ENCODE data around the gene SIPA1L3. TPM values are rescaled to one million over a fixed set of nuclear protein-coding genes. Genes with fewer than 3 reads are reported as not detected.

The SIPA1L3 gene
- total RNA-seq, 1 donor from 2014 or later, result 26.9 TPM

DNA sequence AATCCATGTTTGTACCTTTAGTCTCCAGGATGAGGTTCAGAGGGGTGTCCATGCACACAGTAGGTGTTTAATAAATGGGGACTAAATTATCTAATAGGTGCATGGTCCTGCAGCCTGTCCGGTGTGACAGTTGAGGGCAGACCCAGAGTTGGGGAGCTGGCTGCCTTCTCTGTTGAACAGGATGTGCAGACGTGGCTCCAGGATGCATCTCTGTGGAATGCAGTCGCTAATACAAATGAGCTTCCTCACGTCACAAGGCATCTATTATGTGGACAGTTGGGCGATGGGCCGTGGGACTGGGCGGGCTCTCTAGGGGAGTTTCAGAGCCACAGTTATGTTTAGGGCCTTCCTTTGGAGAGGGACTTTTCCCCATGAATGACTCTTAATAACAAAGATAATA is 71.0 kb downstream of the SIPA1L3 start:
- peaks cover 9% of the 10 kb centered on the region for H3K36me3 Mint-ChIP-seq (ENCODE audit: low read depth, unreplicated experiment)
- Histone ChIP-seq H3K27me3 (ENCODE audit: insufficient read depth, low read length) (no peaks in the 10 kb centered on the region), H3K9me3 (ENCODE audit: insufficient read depth, low read depth, low read length) (no peaks in the 10 kb centered on the region), H3K4me1 (ENCODE audit: insufficient read depth, low read length) (peaks cover 16% of the 10 kb centered on the region), H2AFZ (ENCODE audit: low read depth, low read length) (no peak overlapping the region), H3K9ac (ENCODE audit: low read length) (peak overlapping the region; percentile 73), H3K27ac (ENCODE audit: low read depth, low read length) (peak overlapping the region; percentile 95), H4K20me1 (ENCODE audit: insufficient read depth, low read length) (no peaks in the 10 kb centered on the region), H3K4me2 (ENCODE audit: low read length) (peak overlapping the region; percentile 48), H3K79me2 (ENCODE audit: insufficient read depth, low read length) (peaks cover 89% of the 10 kb centered on the region), H3K4me3 (ENCODE audit: insufficient read depth, low read depth, low read length) (no peak overlapping the region), H3K36me3 (ENCODE audit: insufficient read depth, low read length) (no peaks in the 10 kb centered on the region)
- H3K4me3 Mint-ChIP-seq (ENCODE audit: unreplicated experiment), result no peak overlapping the region
- DNase-seq (ENCODE audit: low read depth) (peak; percentile 98), FAIRE-seq (no peak)
- TF ChIP-seq EZH2 (IDR thresholded peaks at IDR 0.05; ENCODE audit: insufficient read depth, low read length), result no peak
- TF ChIP-seq, protein P1, sequence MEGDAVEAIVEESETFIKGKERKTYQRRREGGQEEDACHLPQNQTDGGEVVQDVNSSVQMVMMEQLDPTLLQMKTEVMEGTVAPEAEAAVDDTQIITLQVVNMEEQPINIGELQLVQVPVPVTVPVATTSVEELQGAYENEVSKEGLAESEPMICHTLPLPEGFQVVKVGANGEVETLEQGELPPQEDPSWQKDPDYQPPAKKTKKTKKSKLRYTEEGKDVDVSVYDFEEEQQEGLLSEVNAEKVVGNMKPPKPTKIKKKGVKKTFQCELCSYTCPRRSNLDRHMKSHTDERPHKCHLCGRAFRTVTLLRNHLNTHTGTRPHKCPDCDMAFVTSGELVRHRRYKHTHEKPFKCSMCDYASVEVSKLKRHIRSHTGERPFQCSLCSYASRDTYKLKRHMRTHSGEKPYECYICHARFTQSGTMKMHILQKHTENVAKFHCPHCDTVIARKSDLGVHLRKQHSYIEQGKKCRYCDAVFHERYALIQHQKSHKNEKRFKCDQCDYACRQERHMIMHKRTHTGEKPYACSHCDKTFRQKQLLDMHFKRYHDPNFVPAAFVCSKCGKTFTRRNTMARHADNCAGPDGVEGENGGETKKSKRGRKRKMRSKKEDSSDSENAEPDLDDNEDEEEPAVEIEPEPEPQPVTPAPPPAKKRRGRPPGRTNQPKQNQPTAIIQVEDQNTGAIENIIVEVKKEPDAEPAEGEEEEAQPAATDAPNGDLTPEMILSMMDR (IDR thresholded peaks at IDR 0.05; ENCODE audit: insufficient read depth, low read depth, low read length), result no peak
- peaks cover 2% of the 10 kb centered on the region for H3K9me3 Mint-ChIP-seq (ENCODE audit: unreplicated experiment)
- H3K4me1 Mint-ChIP-seq (ENCODE audit: low read depth, unreplicated experiment), result peaks cover 27% of the 10 kb centered on the region
- H3K27ac Mint-ChIP-seq (ENCODE audit: unreplicated experiment), result peak overlapping the region; percentile 79
- no peaks in the 10 kb centered on the region for H3K27me3 Mint-ChIP-seq (ENCODE audit: low read depth, unreplicated experiment)

DNA sequence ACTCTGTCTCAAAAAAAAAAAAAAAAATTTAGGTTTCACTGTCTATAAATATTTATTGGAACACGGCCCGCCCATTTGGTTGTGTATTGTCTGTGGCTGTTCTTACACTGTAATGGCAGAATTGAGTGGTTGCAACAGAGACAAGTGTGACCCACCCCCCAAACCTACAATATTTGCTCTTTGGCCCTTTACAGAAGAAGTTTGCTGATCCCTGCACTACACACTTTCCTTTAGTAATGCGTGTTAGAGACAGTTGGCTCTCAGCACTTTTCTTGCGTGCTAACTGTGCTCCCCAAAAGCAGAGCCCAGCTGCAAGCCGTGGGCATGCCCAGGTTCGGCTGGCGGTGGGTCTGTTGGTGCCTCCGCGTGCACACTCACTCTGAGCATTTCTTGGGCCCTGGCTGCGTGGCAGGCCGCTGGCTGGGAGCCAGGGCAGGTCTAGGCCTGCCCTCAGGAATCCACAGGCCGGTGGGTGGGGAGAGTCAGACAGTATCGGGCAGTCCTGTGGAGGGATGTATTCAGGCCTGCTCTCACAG is 72.6 kb downstream of the SIPA1L3 start:
- DNase-seq (ENCODE audit: low read depth) (peak; percentile 59), FAIRE-seq (no peak)
- Histone ChIP-seq H3K27ac (ENCODE audit: low read depth, low read length) (peak overlapping the region; percentile 40), H3K27me3 (ENCODE audit: insufficient read depth, low read length) (no peaks in the 10 kb centered on the region), H2AFZ (ENCODE audit: low read depth, low read length) (no peak overlapping the region), H3K4me2 (ENCODE audit: low read length) (no peak overlapping the region), H3K36me3 (ENCODE audit: insufficient read depth, low read length) (no peaks in the 10 kb centered on the region), H3K9me3 (ENCODE audit: insufficient read depth, low read depth, low read length) (no peaks in the 10 kb centered on the region), H3K4me3 (ENCODE audit: insufficient read depth, low read depth, low read length) (no peak overlapping the region), H3K79me2 (ENCODE audit: insufficient read depth, low read length) (peaks cover 86% of the 10 kb centered on the region), H3K4me1 (ENCODE audit: insufficient read depth, low read length) (peaks cover 16% of the 10 kb centered on the region), H3K9ac (ENCODE audit: low read length) (peak overlapping the region; percentile 20), H4K20me1 (ENCODE audit: insufficient read depth, low read length) (no peaks in the 10 kb centered on the region)
- Mint-ChIP-seq H3K4me1 (ENCODE audit: low read depth, unreplicated experiment) (peaks cover 32% of the 10 kb centered on the region), H3K9me3 (ENCODE audit: unreplicated experiment) (peaks cover 2% of the 10 kb centered on the region), H3K4me3 (ENCODE audit: unreplicated experiment) (no peak overlapping the region), H3K36me3 (ENCODE audit: low read depth, unreplicated experiment) (peaks cover 6% of the 10 kb centered on the region), H3K27ac (ENCODE audit: unreplicated experiment) (no peak overlapping the region), H3K27me3 (ENCODE audit: low read depth, unreplicated experiment) (no peaks in the 10 kb centered on the region)
- TF ChIP-seq EZH2 (IDR thresholded peaks at IDR 0.05; ENCODE audit: insufficient read depth, low read length), result no peak
- TF ChIP-seq, protein P1 (IDR thresholded peaks at IDR 0.05; ENCODE audit: insufficient read depth, low read depth, low read length), result no peak

DNA sequence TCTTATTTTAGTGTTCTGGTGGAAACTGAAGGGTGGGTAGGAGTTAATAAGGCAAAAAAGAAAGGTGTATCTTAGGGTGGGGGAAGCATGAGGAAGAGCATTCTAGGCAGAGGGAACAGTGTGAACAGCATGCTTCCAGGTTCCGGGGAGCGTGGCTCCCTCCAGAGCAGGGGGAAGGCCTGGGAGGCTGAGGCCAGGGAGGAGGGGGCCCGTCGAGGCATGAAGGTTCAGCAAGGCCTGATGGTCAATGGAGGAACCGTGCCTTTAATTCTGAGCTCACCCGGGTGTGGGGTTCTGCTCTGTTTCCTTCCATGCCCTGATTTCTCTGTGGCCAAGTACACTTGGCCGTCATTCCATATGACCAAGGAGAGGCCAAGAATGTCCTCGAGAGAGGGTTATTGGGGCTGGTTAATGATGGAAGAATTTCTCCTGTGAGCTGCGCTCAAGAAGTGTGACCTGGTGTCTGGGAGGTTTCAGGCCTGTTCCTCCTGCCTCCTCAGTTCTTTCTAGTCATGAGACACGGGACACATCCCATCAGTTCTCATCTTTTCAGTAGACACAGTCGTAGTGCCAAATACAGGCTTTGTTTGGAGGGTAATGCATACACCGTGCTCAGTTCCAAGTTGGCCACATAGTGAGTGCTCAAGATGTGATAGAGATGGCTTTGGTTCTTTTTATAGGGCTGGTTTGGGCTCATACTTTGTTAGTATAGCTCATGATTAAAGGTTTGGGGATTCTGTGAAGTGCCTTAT is 73.6 kb downstream of the SIPA1L3 start:
- FAIRE-seq, result no peak
- no peak overlapping the region for H2AFZ ChIP-seq (ENCODE audit: low read depth, low read length)
- peaks cover 6% of the 10 kb centered on the region for H3K36me3 Mint-ChIP-seq (ENCODE audit: low read depth, unreplicated experiment)
- peaks cover 3% of the 10 kb centered on the region for H4K20me1 ChIP-seq (ENCODE audit: insufficient read depth, low read length)
- no peaks in the 10 kb centered on the region for H3K27me3 Mint-ChIP-seq (ENCODE audit: low read depth, unreplicated experiment)
- peaks cover 16% of the 10 kb centered on the region for H3K4me1 ChIP-seq (ENCODE audit: insufficient read depth, low read length)
- H3K9ac ChIP-seq (ENCODE audit: low read length), result peak overlapping the region; percentile 5
- H3K9me3 ChIP-seq (ENCODE audit: insufficient read depth, low read depth, low read length), result no peaks in the 10 kb centered on the region
- H3K4me1 Mint-ChIP-seq (ENCODE audit: low read depth, unreplicated experiment), result peaks cover 35% of the 10 kb centered on the region
- no peaks in the 10 kb centered on the region for H3K27me3 ChIP-seq (ENCODE audit: insufficient read depth, low read length)
- peaks cover 2% of the 10 kb centered on the region for H3K9me3 Mint-ChIP-seq (ENCODE audit: unreplicated experiment)
- H3K4me2 ChIP-seq (ENCODE audit: low read length), result no peak overlapping the region
- peak; percentile 50 for DNase-seq (ENCODE audit: low read depth)
- H3K27ac ChIP-seq (ENCODE audit: low read depth, low read length), result peak overlapping the region; percentile 40
- H3K27ac Mint-ChIP-seq (ENCODE audit: unreplicated experiment), result peak overlapping the region; percentile 13
- no peaks in the 10 kb centered on the region for H3K36me3 ChIP-seq (ENCODE audit: insufficient read depth, low read length)
- no peak overlapping the region for H3K4me3 Mint-ChIP-seq (ENCODE audit: unreplicated experiment)
- H3K79me2 ChIP-seq (ENCODE audit: insufficient read depth, low read length), result peaks cover 85% of the 10 kb centered on the region
- H3K4me3 ChIP-seq (ENCODE audit: insufficient read depth, low read depth, low read length), result no peak overlapping the region
- TF ChIP-seq, protein P1 (IDR thresholded peaks at IDR 0.05; ENCODE audit: insufficient read depth, low read depth, low read length), result no peak
- TF ChIP-seq EZH2 (IDR thresholded peaks at IDR 0.05; ENCODE audit: insufficient read depth, low read length), result no peak
